Gastrocnemius medialis (tissue), 4 donors: ENCODE measurements around the gene PRRC2A. TPM values are rescaled to one million over a fixed set of nuclear protein-coding genes. Genes with fewer than 3 reads are reported as not detected.

Source experiments
- ATAC-seq, 2 donors: fragments of 150-250 bp; one replicate each; pipeline ENCODE4 v1.9.1; 2016
- DNase-seq, 2 donors: peaks; one replicate each; pipeline ENCODE4 v3.0.0-alpha.2; 2019
- H3K27ac ChIP-seq, 4 donors: fragments of 200-600 bp; sonication (generic); 1 replicate in 1 of 4; 2 replicates in 3 of 4; pipeline ENCODE4 v1.5.1; 2016 to 2018; ENCODE audit warnings: mild to moderate bottlenecking in 2 of 4, moderate library complexity in 1 of 4
- H3K27me3 ChIP-seq, 3 donors: fragments of 200-600 bp; sonication (generic) in 2 of 3; 1 replicate in 1 of 3; 2 replicates in 2 of 3; pipeline versions ENCODE4 v1.5.1 to v1.6.0; 2016 to 2019; ENCODE audit warnings: mild to moderate bottlenecking in 1 of 3, moderate library complexity in 1 of 3
- H3K36me3 ChIP-seq, 2 donors: fragments of 200-600 bp; sonication (generic) in 1 of 2; one replicate each; pipeline ENCODE4 v1.5.1; 2017 to 2018
- H3K4me1 ChIP-seq, 2 donors: fragments of 200-600 bp; sonication (generic) in 1 of 2; one replicate each; pipeline ENCODE4 v1.5.1; 2016 to 2017; ENCODE audit warnings: mild to moderate bottlenecking in 2 of 2
- H3K4me3 ChIP-seq, 4 donors: fragments of 200-600 bp; sonication (generic) in 3 of 4; 1 replicate in 1 of 4; 2 replicates in 3 of 4; pipeline ENCODE4 v1.5.1; 2016 to 2019; ENCODE audit warnings: mild to moderate bottlenecking in 2 of 4
- H3K9me3 ChIP-seq, 3 donors: fragments of 200-600 bp; sonication (generic) in 2 of 3; 1 replicate in 1 of 3; 2 replicates in 2 of 3; pipeline ENCODE4 v1.5.1; 2016 to 2019
- CTCF ChIP-seq, 5 experiments: fragments of 450-650 bp in 3 of 5; fragments of 200-600 bp in 2 of 5; sonication (generic) in 2 of 5; IDR thresholded peaks in 4 of 5; conservative IDR thresholded peaks in 1 of 5; 1 replicate in 4 of 5; 2 replicates in 1 of 5; pipeline ENCODE4 v1.5.1; 2016 to 2019; ENCODE audit warnings: antibody characterized with exemption in 5 of 5, mild to moderate bottlenecking in 3 of 5, moderate library complexity in 3 of 5
- POLR2A ChIP-seq, 2 donors: fragments of 450-650 bp; IDR thresholded peaks; one replicate each; pipeline ENCODE4 v1.6.1; 2017; ENCODE audit warnings: antibody characterized with exemption in 2 of 2, mild to moderate bottlenecking in 2 of 2, moderate library complexity in 2 of 2
- in situ Hi-C, 4 donors: fragments of 200-750 bp; cut with MboI; loops; one replicate each; pipeline versions ENCODE4 v1.15.0 to v1.8.0; 2017; ENCODE audit warnings: low sequenced_read_pairs in 4 of 4
- intact Hi-C: fragments of 100-400 bp; cut with DNase I; formaldehyde crosslinking; loops from one replicate; pipeline ENCODE4 v1.15.1; 2023; ENCODE audit warnings: low total_unique reads
- total RNA-seq, 4 donors: library from RNA; depleted of rRNA; stranded (reverse); fragments of >200 nt; gene quantifications; one replicate each; pipeline versions ENCODE4 v1.1.0 to v1.2.3, GENCODE V29; 2016

Gene PRRC2A
- total RNA-seq, 4 donors from 2014 or later = 38.9 to 67.7 (median 52.0) TPM

DNA sequence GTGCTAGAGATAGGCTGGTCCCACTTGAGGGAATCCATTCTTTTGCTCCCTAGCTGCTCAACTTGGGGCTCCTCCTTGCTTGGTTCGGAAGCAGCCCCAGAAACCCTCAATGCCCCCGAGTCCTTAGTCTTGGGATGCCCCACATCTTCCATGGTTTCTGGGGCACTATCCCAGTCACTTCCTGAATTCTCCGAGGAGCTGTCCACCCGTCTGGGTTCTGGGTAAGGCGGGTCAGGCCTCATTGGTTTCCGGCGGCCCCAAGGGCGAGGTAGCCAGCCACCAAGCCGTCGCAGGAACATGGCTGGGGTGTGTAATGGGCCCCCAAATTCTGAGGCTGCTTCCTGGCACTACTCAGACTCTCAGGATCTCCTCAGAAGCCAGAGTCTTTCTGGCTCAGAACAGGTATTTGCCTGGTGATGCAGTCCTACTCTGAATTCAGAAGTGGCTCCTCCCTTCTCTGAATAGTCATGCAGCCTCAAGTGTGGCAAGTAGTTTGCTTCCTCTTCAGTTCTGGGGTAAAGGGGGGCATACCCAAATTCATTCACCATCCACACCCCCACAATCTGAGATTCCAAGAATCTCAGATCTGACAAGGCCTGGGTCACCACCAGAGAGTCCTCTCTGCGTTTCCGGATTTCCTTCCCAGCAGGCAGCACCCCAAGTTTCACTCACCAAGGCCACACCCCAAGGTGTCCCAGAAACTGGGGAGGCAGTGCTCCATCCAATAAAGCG, 39.3 kb downstream of the PRRC2A start:
- no peak for TF ChIP-seq CTCF (IDR thresholded peaks at IDR 0.05 in 4 of 5, conservative IDR thresholded peaks at IDR 0.05 in 1 of 5)
- no peak for TF ChIP-seq POLR2A (IDR thresholded peaks at IDR 0.05)
- Histone ChIP-seq H3K4me3 (peak overlapping the region; percentile 58 to 82 (median 76)), H3K36me3 (peaks cover 0 to 14% of the 10 kb centered on the region in 2 donors), H3K4me1 (peaks cover 34 to 40% of the 10 kb centered on the region in 2 donors), H3K9me3 (no peaks in the 10 kb centered on the region), H3K27me3 (no peaks in the 10 kb centered on the region), H3K27ac (peak overlapping the region; percentile 80 to 100 (median 87))
- ATAC-seq = peak in 1 of 2 donors; percentile 17
- intact Hi-C loops = loop anchor here (1.0 to 5.0 kb wide), 2 partner anchors 8 to 1312 kb away; partner anchors contain the start of gene BAG6
- in situ Hi-C loops = loop anchor here in 2 of 4 donors (25.0 kb wide), 2 partner anchors 302 to 527 kb away; partner anchors contain the start of genes AGER (in 2 of the 2), AGPAT1 (in 2 of the 2), GPSM3 (in 2 of the 2) and PBX2 (in 2 of the 2)
- DNase-seq = no peak

GRCh38 chr6:31660381-31661261, 40.1 kb downstream of the PRRC2A start, which contains the start of gene C6orf47:
TSS of gene C6orf47 (minus strand) at chr6:31660778. CDS start at chr6:31659947, 831 bp downstream.
- peak within 1 kb of the TSS; percentile 80 to 100 (median 87) for H3K27ac ChIP-seq
- H3K27me3 ChIP-seq = no peaks in the 10 kb centered on the region
- in situ Hi-C loops = loop anchor here in 2 of 4 donors (25.0 kb wide), 2 partner anchors 302 to 527 kb away; partner anchors contain the start of genes AGER (in 2 of the 2), AGPAT1 (in 2 of the 2), GPSM3 (in 2 of the 2) and PBX2 (in 2 of the 2)
- DNase-seq (peak; percentile 65 to 80), ATAC-seq (peak; percentile 48 to 52)
- no peaks in the 10 kb centered on the region for H3K9me3 ChIP-seq
- H3K4me1 ChIP-seq = peaks cover 34 to 40% of the 10 kb centered on the region in 2 donors
- TF ChIP-seq CTCF (IDR thresholded peaks at IDR 0.05 in 4 of 5, conservative IDR thresholded peaks at IDR 0.05 in 1 of 5) (peak in 1 of 5 experiments; percentile 7), POLR2A (IDR thresholded peaks at IDR 0.05) (peak; percentile 79 to 89)
- intact Hi-C loops = loop anchor here (1.0 to 5.0 kb wide), 2 partner anchors 8 to 1312 kb away; partner anchors contain the start of gene BAG6
- peak within 1 kb of the TSS; percentile 58 to 82 (median 76) for H3K4me3 ChIP-seq
- H3K36me3 ChIP-seq = peaks cover 0 to 14% of the 10 kb centered on the region in 2 donors

GRCh38 chr6:31661262-31662123, 41.0 kb downstream of the PRRC2A start:
- Histone ChIP-seq H3K36me3 (peaks cover 0 to 14% of the 10 kb centered on the region in 2 donors), H3K27me3 (no peaks in the 10 kb centered on the region), H3K9me3 (no peaks in the 10 kb centered on the region), H3K4me3 (peak overlapping the region in 2 of 4 donors; percentile 71 to 82), H3K4me1 (peaks cover 36 to 42% of the 10 kb centered on the region in 2 donors), H3K27ac (peak overlapping the region; percentile 80 to 100 (median 87))
- ATAC-seq = no peak
- DNase-seq = no peak
- in situ Hi-C loops = loop anchor here in 2 of 4 donors (25.0 kb wide), 2 partner anchors 301 to 526 kb away; partner anchors contain the start of genes AGER (in 2 of the 2), AGPAT1 (in 2 of the 2), GPSM3 (in 2 of the 2) and PBX2 (in 2 of the 2)
- intact Hi-C loops = loop anchor here (5.0 kb wide), 1 partner anchor 1311 kb away; no protein-coding TSS in a partner anchor
- TF ChIP-seq CTCF (IDR thresholded peaks at IDR 0.05 in 4 of 5, conservative IDR thresholded peaks at IDR 0.05 in 1 of 5) = no peak
- no peak for TF ChIP-seq POLR2A (IDR thresholded peaks at IDR 0.05)
